Anterior cingulate cortex (tissue), 58 donors: ENCODE data around the gene CDKN2B-AS1.

Experiments used
- DNase-seq, 58 donors: peaks; one replicate each; lab custom pipeline; 2025; lab: John Stamatoyannopoulos, UW

The CDKN2B-AS1 gene

DNA sequence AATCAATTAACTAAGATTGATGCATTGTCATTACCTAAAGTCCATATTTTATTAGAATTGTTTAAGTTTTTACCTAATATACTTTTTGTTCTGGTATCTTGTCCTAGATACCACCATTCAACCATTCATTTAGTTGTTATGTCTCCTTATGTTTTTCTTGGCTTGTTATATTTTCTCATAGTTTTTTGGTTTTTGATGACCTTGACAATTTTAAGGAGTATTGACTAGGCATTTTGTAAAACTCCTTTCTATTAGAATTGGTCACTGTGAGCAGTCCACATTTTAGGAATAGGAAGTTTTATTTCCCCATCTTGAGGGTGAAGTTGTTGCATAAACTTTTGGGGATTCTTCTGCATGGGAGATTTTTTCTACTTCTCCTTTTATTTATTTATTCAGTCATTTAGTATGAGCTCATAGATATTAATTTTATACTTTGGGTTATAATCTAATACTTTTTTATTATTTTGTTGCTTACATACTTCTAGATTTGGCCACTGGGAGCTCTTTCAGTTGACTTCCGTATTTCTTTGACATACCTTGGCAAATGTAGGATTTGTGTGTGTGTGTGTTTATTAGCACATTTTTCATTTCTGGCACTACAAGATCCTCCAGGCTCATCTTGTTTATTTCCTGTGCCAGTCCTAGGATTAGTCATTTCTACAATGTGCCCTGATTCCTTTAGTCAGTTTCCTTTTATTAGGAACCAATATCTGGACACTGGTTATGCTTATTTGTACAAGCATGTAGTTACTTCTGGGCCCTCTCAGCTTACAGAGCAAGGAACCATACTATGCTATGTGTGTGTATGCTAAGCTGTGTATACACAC is 149.4 kb downstream of the CDKN2B-AS1 start:
- DNase-seq = no peak

DNA sequence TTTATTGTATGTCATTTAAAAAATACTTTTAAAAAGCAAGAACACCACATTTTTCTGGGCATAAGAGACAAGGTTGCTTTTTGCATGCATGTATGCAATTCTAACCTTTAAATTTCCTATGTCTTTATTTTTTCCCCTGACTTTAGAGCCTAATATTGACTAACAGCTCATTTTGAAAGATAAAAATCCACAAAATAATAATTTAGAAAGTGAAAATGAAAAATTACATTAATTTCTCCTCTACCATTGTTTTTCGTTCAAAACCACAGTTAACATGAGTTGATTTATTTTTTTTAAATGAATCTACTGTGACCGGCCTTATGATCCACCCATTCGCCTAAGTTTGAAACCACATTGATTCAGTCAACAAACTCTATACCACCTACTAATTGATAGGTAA is 152.0 kb downstream of the CDKN2B-AS1 start:
- DNase-seq = no peak

DNA sequence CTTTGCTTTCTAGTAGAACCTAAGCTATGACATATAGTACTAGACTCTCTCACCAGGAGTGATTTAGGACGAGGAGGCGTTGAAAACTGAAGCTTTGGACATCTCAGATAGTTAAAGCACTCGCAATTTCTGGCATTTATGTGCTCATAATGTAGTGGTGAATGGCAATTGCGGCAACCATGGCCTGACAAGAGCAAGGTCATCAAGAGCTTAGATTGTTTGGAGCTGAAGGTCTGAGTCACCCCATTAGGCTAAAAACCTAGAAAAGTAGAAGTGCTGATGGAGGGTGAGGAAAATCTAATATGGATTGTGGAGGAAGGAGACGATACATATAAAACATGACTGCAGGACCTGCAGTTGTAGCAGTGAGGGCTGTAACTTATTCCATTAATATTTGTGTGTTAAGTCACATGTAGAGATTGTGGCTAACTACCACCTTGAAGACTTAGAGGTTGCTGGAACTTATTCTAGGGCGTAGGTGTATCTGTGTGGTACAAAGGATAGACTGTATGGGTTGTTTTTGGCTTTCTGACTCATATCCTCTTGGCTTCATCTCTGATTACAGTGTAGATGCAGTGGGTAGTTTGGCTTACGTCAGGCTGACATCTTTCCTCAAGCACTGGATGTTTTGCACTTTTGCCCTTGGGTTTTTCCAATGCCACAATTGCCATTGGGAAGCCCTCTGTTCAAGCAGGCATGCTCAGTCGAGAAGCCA is 153.4 kb downstream of the CDKN2B-AS1 start:
- DNase-seq = no peak

DNA sequence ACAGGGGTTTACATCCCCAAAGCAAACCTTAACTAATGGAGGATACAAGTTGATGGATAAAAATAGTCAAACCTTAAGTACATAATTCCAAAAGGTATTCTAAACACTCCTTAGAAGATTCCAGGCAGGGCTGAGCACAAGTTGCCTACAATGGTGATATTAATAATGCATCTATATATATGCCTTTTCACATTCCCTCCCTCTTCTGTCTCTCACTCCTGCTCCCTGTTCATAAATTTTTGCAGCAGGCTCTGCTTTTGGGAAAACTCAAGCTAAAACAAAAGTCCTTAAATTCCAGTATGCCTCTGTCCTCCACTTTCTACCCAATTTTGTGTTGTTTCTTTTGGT is 153.9 kb downstream of the CDKN2B-AS1 start:
- no peak for DNase-seq

DNA sequence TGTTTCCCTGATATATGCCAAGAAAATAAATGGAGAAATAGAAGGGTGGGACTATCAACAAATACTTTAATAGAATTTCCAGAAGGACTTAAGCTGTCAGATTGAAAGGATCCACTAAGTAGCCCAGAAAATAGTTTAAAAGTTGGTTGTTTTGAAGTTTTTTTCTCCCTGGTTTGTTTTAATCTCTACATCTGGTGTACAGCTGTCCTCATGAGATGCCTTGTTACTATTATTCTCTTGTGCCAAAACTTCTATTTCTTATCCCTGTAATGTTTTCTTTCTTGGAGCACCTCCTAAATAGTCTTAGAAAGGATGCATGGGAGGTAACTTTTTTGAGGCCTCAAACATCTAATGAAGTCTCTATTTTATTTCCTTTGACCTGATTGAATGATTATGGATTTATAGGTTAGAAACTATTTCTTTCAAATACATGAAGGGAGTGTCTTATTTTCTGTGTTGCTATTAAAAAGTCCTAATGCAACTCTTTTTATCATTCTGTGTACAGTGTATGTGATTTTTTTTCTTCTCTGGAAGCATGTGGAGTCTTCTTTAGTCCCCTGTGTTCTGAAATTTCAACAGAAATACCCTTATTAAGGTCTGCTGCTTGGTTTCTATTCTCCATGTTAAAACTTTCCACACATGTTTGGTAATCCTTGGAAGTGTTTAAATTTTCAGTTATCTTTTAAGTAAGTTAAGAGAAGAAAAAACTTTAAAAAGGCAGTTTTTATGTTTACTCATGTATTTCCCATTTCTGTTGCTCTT is 154.5 kb downstream of the CDKN2B-AS1 start:
- DNase-seq = no peak

DNA sequence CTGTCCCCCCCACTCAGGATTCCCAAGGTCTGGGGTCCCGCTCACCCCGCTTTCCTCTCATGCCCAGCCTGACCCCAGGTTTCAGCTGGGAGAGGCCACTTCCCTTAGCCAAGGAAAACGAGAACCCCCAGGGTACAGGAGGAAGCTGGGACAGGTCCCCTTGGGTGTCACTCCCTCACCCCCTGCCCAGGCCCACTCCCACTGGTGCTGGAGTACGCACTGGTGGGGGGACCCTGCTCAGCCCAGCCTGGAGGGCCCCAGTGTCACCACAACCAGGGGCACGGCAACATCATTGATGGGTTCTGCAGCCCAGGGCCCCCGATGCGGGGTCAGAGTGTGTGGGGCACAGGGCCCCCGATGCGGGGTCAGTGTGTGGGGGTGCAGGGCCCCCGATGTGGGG is 159.5 kb downstream of the CDKN2B-AS1 start:
- no peak for DNase-seq

DNA sequence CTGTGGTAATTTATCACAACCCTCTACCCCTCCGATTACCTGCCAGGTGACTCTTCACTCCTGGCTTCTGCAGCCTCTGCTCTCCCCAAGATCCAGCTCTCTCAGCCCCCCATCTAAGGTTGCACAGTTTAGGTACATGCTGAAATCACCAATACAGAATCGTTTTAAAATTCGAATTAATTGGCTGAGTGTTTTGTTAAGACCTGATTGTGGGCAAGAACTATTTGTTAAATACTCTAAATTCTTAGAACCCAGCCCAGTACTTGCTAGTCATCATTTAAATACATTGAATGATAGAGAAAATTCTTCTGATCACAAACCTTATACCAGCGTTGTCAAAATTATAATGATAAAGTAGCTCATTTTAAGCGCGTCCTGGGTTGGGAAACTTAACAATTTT is 162.0 kb downstream of the CDKN2B-AS1 start:
- DNase-seq = no peak

DNA sequence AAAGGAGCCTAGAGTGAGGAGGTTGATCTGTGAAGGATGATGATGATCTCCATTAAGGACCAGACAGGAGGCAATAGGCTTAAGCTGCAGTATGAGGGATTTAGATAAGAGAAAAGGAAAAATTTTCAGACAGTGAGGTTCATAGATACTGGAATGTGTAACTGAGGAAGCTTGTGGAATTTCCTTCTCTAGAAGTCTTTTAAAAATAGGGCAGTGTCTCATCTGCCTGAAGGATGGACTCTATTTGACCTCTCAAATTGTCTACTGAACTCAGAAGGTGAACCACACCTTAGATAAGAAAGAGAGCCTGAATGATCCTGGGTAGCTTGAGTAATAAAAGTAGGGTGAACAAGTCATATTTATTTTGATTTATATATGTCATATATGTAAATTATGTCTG is 162.7 kb downstream of the CDKN2B-AS1 start:
- no peak for DNase-seq

DNA sequence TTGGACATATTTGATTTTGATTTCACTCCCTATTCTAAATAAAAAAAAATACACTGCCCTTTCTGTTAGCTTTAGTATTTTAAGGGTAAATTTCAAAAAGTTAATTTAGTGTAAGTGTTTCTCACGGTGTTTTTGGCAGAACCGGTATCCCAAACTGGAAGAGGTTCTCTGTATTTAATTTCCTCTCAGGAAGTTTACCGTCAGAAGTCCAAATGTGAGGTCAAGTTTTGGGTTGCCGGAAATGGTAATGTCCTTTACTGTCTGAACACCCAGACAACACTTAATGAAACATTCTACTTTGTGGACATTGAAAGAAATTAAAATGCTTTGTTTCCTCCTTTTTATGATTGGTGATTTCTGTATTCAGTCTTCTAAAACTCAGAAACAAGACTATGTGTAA is 163.2 kb downstream of the CDKN2B-AS1 start:
- DNase-seq = no peak

DNA sequence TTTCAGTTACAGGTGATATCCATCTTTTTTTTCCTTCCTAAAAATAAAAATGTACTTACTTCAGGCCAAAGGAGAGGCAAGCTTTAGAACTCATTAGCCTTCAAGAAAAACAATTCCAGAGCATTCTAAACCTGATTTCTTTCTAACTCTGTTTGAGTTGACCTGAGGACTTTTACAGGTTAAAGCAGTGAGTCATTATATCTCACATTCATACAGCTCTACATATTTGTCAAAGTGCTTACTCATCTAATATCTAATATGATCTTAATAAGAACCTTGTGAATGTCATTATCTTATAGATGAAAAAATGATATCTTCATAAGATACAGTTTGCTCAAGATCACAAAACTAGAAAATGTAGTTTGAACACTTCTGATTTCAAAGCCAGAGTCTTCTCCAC is 163.7 kb downstream of the CDKN2B-AS1 start:
- DNase-seq = no peak

DNA sequence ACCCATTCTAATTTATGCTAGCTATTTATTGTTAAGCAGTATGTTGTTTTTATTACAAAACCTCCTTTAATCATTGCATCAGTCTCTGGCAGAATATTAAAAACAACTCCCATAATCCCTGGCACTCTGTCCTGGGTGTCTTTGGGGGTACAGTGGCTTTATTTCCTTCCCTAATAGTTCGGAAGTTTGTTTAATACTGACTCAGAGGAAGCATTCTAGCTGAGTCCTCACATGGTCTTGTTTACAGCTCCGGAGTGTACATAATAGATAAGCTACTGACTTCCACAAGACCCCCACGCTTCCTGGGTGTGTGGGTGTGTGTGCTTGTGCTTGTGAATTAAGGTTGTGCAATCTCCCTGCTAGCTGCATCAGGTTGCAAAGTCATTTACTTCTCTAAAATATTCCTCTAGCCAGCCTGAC is 164.3 kb downstream of the CDKN2B-AS1 start:
- DNase-seq = peak in 8 of 58 donors; percentile 1 to 37 (median 4)

DNA sequence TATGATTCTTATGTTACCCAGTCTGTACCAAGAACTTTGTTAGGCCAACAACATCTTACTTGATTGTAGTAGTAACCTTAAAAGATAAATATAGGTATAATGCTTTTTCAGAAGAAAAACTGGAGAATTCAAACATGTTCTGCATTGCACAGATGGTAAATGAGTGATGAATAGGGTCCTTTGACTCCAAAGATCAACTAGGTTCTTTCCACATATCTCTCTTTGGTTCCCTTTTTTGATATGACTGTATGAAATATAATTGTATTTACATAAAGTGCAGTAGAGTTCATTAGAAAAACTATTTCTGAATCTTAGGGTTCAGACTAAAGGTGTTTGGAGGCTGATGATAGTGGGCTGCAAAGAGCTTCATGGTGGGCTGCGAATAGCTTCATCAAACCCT is 165.0 kb downstream of the CDKN2B-AS1 start:
- no peak for DNase-seq

DNA sequence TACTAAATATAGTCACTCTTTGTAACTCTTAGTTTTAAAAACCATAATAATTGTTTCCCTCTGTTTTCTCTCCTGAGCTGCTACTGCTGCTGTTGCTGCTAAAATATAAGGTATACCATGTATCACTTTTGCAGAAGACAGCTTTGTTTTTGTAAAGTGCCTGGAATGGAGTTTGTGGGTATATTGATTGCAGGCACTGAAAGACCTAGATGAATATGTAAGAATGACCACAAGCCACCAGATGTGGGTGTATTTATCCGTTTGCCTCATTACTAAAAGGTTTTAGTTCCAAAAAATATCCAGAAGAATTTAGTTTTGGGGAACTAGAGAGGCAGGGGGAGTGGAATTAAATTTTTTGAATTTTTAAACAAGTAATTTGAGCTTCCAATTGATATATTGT is 165.6 kb downstream of the CDKN2B-AS1 start:
- no peak for DNase-seq

DNA sequence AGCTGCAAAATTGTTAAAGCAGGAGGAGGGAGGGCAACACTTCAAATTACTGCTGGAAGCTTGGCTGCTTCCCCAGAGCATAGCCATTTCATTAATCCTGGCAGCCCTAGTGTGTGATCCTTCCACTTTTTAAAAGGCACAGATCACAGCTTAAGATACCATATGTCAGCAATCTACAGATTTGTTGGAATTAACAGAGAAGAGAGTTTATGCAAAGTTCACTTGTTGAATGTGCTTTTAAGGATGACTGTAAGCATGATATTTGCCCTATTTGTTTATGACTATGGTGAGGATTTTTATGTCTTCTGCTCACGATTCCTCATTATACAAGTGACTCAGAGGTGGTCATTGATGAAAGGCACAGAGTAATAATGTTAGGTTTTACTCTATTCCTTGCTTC is 170.6 kb downstream of the CDKN2B-AS1 start:
- no peak for DNase-seq

DNA sequence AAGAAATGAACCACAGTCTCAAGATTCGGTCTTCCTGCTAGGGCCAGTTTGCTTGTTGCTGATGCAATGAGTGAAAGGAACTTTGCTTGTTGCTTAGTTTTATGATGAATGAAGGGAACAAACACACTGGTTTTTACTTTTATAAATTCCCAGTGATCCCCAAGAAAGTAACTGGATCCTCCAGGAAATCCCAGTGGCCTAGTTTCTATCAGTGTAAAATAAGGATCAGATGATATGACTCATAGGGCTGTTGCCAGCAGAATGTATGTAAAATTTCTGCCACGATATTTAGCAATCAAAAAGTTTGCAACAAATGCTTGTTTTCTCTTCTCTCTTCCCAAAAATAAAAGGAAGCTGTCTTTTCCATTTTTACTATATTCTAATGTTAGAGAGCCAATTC is 174.7 kb downstream of the CDKN2B-AS1 start:
- DNase-seq = no peak

DNA sequence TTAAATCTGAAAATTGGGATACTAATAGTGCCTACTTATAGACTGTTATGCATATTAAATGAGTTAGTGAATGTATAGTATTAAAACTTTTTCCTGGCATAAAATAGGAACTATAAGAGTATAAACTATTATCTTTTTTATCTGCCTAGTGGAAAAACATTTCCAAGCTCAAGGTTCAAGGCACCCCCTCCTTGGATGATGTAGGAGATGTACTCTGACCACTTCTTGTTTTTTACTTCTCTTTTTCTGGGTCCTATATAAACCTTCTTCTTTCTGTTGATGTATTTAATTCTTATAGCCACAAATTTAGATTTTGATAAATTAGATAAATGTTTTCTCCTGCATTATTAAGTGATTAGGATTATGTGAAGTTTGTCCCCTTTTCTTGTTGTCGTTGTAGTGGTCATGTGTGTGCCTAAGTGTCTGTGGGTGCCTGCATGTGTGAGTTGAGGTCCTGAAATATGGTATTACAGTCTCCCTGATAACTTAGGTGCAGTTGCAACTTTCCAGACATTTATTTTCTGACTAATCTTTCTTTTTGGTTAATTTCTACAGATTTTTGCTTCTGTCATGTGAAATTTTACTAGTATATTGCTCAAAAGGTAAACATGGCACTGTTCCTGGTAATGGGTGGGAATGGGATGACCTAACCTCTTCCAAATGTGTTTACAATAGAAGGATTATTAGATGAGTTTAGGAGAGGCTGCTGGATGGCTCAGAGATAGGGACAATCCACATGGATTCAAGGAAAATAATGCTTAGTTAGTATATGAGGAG is 175.3 kb downstream of the CDKN2B-AS1 start:
- no peak for DNase-seq
